Forelimb muscle (tissue), 1 donor: ENCODE measurements around the gene UNC5B. TPM values are rescaled to one million over a fixed set of nuclear protein-coding genes. Genes with fewer than 3 reads are reported as not detected.

ENCODE experiments used
- DNase-seq: peaks from one replicate; pipeline ENCODE4 v3.0.0-alpha.2; 2013; ENCODE audit warnings: low read depth
- polyA plus RNA-seq: library from polyadenylated mRNA; unstranded; fragments of 120-200 nt; gene quantifications from one replicate; pipeline ENCODE4 v1.2.1, GENCODE V29; 2013; ENCODE audit not compliant: insufficient read length

The UNC5B gene
- polyA plus RNA-seq, 1 donor: 11.1 TPM

DNA sequence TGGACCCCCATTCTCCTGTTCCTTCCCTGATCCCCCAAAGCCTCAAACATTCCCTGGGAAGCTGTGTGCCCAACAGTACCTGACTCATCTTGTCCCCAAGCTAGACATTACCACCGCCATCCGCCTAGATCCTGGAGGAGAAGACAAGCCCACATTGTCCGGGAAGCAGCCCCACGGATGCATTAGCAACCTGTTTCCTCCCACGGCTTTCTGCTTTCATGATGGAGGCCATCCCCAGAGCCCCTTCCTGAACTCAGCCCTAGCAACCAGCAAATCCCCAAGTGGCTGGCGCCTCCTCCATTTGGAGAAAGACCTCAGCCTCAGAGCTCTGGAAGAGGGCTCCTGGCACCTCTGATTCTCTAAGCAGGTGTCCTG lies 104.4 kb downstream of the UNC5B start:
- DNase-seq: no peak

GRCh38 chr10:71317739-71318138 lies 105.4 kb downstream of the UNC5B start:
- DNase-seq: no peak

- no peak for DNase-seq
Measured at GRCh38 chr10:71319042-71319799, 106.9 kb downstream of the UNC5B start, which contains the start of gene SLC29A3. Gene SLC29A3, plus strand, starts transcription at chr10:71319259. Its CDS starts 51 bp downstream, at chr10:71319310.

DNA sequence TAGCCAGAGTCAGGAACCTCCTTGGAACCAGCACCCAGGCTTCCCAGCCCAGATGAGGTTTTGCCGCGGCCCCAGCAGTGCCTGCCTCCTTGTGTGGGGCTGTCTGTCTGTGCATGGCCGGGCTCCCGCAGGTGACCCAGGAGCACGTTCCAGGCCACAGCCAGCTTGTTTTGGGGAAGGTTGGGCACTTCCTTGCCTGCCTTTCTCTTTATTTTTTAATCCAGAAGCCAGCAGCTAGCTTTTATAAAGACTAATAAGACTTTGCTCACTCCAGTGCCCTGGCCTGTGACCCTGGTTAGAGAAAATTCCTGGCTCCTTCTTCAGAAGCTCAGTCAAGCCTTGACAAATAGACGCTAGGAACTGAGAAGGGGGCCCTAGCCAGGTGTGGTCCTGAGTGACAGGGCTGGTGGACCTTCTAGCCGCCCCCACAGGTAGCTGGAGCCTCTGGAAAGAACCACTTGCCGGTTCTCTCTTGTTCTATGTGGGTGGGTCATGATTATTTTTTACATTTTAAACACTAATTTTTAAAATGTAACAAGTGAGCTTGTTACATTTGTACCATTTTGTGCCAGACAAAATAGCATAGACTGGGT lies 107.5 kb downstream of the UNC5B start:
- DNase-seq: no peak

GRCh38 chr10:71320592-71320991 lies 108.2 kb downstream of the UNC5B start:
- DNase-seq: no peak

GRCh38 chr10:71321386-71321785 lies 109.0 kb downstream of the UNC5B start:
- no peak for DNase-seq

DNA sequence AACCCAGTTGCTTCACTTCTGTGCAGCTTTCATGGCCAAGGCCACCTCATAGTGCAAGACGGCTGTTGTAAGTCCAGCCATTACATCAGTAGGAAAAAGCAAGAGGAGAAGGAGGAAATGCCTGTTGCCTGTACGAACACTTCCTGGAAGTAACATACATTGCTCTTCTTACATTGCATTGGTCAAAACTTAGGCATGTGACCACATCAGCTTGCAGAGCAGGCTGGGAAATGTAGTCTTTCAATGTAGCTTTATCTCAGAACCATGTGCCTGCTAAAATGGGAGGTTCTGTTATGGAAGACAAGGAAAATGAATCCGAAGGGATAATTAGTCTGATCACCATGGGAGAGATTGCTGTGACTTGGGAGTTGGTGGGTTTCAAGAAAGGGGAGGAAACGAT lies 111.0 kb downstream of the UNC5B start:
- no peak for DNase-seq

DNA sequence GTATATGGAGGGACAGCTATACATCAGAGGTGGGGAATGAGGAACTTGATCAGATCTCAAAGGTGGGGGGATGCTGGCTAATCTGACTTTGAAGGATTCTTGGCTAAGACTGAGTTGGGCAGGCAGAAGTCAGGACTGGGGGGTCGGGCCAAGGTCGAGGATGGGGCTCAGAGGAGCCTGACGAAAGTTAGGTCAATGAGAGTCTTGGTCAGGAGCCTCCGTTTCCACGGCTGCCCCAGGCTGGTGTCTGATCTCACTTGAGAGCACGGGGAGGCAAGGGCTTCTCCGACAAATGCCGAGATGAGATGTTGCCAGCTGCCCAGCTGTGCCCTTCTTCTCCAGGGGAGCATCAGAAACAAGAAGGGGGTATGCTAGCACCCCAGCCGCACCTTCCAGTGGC lies 112.4 kb downstream of the UNC5B start:
- no peak for DNase-seq

- no peak for DNase-seq
Measured at GRCh38 chr10:71325267-71325666, 112.9 kb downstream of the UNC5B start.

- no peak for DNase-seq
Measured at GRCh38 chr10:71326464-71326881, 114.1 kb downstream of the UNC5B start.

DNA sequence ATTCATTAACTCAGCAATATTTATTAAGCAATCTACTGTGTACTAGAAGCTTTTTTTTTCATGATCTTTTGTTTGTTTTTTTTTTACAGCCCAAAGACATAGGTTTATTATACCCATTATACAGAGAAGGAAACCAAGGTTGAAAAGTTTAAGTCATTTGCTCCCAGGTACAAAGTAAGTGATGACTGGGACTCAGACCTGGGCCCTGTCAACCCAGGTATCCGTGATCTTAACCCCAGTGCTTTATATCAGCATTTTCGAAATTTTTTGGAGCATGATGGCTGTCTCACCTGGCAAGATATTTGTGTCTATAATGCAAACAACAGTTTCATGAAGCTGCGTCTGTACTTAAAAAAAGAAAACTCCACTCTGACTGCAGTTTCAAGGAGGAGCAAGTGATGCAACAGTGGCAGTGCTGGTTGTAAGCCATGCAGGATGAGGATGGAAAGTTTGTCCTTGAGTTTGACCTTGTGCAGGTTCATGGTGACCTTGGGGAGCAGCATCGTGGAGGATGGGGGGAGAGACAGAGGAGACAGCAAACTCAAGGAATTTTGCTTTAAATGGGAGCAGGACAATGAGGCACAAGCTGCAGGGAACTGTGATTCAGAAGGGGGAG lies 118.5 kb downstream of the UNC5B start:
- no peak for DNase-seq

DNA sequence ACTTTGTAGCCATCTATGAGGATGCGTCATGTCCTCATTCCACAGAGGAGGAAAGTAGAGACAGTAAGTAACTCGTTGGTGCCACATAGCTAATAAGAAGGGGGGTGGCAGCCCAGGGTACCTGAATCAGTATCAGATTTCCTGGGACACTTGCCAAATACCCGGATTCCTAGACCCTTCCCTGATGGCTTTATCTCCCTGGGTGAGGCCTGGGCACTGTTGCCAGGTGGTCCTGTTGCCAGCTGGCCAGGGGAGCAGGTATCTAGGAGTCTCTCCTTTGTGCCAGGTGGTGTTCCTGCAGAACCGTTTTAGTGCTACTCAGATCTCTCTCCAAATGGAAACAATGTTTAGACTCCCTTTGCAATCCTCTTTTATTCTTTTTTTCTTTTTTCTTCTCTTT lies 119.4 kb downstream of the UNC5B start:
- no peak for DNase-seq

- DNase-seq: no peak
Measured at GRCh38 chr10:71332466-71332865, 120.1 kb downstream of the UNC5B start.

DNA sequence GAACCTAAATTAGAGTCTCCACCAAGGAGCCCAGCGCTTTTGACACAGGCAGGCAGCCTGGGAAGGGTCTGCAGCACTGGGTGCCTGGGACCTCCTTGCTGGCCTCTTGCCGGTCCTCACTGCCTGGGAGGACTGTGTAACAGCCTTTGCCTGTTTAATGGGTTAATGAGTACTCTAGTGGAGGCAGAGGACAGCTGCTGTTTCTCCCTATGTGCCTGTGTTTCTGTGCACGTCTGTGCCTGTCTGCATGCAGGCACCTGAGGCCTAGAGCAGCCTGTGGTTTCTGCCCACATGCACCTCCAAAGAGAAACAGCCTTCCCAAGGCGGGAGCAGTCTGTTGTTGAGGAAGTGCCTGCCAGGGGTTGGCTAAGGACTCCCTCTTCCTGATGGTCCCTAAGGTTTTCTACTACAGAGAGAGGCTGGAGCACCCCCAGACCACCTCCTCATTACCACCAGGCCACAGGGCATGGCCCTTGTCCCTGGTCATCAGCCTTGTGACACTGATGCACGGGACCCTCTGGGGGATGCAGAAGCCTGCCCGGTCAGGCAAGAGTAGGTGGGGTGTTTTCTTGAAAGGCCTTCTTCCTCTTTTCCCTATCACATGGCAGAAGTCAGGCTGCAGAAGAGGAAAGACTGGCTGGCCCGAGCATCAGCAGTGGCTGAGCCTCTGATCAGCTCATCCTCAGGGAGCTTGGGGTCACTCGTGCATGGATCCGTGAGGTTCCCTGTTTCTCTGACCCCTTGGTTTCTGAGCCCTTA lies 120.9 kb downstream of the UNC5B start:
- DNase-seq: no peak

DNA sequence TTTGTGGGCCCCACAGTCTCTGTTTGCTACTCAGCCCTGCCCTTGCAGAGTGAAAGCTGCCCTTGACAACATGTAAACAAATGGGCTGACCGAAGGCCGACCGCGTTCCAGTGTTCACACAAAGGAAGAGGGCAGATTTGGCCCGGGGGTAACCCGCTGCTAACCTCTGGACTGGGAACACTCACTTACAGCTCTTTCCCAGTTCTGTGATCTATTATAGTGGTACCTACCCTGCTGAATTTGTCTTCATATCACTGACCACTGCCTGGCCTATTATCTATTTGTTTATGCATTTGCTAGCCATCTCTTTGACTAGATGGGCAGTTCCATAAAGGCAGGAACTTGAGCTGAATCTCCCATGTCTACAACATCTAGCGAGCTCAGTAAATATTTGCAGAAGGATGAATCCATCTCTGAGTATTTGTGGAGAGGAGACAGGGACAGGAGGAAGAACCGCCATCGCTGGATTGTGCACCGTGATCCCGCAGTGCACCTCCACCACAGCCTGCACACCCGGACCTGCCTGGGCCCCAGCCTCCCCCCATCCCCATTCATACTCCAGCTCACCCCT lies 121.9 kb downstream of the UNC5B start:
- no peak for DNase-seq

GRCh38 chr10:71335173-71335708 lies 122.9 kb downstream of the UNC5B start:
- no peak for DNase-seq

DNA sequence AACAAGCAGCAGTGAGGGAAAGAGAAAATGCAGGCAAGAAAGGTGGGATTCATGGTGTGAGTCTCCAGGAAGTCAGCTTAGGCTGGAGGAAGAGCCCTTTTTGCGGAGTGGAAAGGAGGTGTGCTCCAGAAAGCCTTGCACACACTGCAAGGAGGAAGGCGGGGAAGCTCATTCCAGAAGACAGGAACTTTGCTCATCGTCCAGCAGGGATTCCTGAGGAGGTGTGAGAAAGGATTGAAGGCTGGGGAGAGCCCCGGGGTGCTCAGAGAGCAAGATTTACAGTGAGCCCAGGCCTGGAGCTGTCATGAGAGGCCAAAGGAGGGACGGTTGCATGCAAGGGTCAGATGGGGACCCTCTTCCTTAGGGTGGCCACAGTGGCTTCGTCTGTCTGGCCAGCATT lies 124.3 kb downstream of the UNC5B start:
- no peak for DNase-seq

DNA sequence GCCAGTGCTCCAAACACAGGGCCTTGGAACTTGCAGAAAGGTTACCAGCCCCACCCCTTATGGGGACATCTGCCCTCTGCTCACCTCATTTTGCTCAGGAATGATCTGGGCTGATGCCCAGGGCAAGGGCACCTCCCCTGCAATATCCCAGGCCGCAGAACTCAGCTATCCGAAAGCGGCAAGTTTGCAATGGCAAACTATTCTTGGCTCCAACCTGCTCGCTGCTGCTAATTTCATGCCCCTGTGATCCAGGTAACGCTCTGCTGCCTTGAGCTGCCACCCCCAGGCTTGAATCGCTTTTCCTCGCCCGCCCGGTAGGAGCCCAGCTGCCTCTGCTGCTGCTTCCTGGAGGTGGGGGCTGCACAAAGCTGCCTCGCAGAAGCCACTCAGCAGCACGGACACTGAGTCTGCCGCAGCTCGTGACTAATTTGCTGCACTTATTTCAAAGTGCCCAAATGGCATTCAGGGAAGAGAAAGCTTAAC lies 124.9 kb downstream of the UNC5B start:
- DNase-seq: no peak

- DNase-seq: no peak
Measured at GRCh38 chr10:71338728-71339495, 126.5 kb downstream of the UNC5B start.

DNA sequence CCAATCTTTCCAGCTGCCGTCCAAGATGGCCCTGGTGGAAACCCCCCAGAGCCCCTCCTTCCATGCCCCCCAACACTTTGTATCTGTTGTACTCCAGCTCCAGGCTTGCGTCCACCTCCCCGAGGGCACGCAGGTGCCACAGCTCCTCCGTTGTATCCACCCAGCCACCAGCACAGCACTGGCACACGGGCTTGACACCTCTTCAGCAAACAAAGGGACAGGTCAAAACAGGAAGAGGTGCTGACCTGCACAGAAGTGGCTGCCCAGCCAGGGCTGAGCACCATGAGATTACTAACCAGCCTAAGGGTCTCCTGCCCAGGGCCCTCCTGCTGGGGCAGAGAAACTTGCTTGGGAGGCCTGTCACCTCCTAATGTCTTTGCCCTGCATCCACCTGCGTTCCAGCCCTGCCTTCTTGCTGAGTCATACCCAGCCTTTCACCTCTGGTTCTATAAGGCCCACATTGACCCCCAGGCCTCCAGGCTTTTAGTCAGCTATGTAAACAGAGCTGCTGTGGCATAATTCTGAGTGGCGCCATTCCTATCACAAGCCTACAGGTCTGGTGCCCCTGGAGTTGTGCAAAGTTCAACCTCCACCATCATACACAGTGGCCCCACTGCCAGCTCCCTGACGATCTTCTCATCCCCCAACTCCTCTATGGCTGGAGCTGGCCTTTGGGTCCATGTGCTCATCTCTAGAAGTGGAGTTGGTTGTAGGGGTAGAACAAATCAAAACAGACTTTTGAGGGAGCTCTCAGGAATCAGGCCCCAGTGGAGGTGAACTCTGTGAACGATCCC lies 127.6 kb downstream of the UNC5B start:
- DNase-seq: no peak
